Right kidney (tissue), 9 donors: Measurements from ENCODE around the gene XRCC2.
"Not testable (repeated sequence)": the region's sequence is repeated elsewhere in the genome, so short reads cannot be mapped to it uniquely, and the experiment has no call there.

Experiments used
- DNase-seq: peaks from one replicate; pipeline ENCODE4 v3.0.0-alpha.2; 2016
- long read RNA-seq, 8 donors: transcript quantifications; one replicate each; lab custom pipeline, GENCODE V29; 2026

XRCC2 gene
- long read RNA-seq, donor 1, result 0 reads
- long read RNA-seq, donor 2, partial matches to known transcripts, result 0 of 1 reads
- long read RNA-seq, donor 2, other reads (novel, unspliced or antisense), result 0 of 1 reads
- long read RNA-seq, donor 3, result 0 reads
- long read RNA-seq, donor 4, partial matches to known transcripts, result 0 of 1 reads
- long read RNA-seq, donor 4, other reads (novel, unspliced or antisense), result 0 of 1 reads
- long read RNA-seq, donor 5, result 0 reads
- long read RNA-seq, donor 6, result 0 reads
- long read RNA-seq, donor 7, partial matches to known transcripts, result 0 of 2 reads
- long read RNA-seq, donor 7, other reads (novel, unspliced or antisense), result 0 of 2 reads
- long read RNA-seq, donor 8, result 0 reads

- DNase-seq, result peak; percentile 97
Observed at GRCh38 chr7:152675759-152676636, at the start of gene XRCC2. XRCC2 (minus strand) TSS chr7:152676141; CDS start chr7:152676079, 62 bp downstream.

DNA sequence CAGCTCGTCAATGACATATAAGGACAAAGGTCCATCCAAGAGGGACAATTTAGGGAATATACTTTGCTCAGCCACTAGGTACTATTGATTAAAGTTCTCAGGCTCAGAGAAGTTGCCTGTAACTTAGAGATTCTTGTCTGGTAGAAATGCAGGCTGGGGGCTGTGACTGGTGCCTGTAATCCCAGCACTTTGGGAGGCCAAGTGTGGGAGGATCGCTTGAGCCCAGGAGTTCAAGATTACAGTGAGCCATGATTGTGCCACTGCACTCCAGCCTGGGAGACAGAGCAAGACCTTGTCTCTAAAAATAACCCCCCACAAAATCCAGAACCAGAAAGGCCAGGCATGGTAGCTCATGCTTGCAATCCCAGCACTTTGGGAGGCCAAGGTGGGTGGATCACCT lies 47.4 kb upstream of the XRCC2 start:
- DNase-seq, result no peak

- DNase-seq, result not testable (repeated sequence)
Observed at GRCh38 chr7:152712412-152713042, 36.6 kb upstream of the XRCC2 start.

DNA sequence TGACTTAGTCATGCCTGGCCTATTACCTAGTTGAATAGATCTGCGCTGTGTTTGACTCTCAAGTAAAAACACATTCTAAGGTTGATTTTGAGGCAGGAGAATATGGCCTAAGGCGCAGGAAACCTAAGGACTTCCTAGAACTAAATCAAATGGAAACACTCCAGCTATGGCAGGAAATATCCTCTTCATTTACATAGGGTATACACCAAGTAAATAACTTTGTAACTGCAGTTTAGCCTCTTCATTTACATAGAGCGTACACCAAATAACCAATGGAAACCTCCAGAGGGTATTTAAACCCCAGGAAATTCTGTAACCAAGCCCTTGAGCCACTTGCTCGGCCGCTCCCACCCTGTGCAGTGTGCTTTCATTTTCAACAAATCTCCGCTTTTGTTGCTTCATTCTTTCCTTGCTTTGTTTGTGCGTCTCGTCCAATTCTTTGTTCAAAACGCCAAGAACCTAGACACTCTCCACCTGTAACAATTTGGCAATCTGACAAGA lies 35.6 kb upstream of the XRCC2 start:
- DNase-seq, result no peak

GRCh38 chr7:152710153-152710442 lies 34.2 kb upstream of the XRCC2 start:
- no peak for DNase-seq

DNA sequence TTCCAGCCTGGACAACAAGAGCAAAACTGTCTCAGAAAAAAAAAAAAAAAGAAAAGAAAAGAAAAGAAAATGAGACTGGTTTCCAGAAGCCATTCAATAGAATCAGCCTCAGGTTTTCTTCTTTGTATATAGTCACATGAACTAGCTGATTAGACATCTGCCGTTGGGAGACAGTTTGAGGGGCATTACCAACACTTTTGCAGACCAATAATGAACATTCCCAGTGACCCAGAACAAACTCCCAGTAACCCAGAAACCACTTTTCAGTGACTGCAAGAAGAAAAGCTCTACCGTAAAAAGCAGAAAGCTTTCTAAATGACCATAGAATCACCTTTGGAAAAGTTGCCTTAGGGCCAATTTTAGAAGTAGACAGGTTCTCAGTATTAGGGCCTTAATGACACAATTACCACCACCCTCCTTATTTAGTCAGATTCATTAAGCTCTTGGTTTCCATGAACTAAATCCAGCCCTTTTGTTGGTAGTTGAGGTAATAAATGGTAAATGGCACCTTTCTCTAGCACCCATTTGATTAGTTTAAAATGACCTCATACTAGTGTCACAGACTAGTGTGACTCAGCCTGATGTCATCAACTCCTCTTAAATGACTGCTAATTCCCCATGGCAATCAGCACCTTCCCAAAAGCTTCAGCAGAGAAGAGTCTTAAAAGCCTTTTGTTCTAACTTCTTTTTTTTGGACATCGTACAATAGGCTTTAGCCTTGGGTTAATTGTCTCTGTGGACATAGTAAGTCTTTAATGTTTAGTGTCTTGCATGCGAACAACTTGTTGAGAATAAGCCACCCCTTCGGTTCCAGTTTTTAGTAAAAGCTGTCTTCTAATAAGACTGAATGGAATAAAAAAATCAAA lies 33.6 kb upstream of the XRCC2 start:
- DNase-seq, result no peak

- DNase-seq, result no peak
Observed at GRCh38 chr7:152704796-152705384, 28.9 kb upstream of the XRCC2 start.

- DNase-seq, result no peak
Observed at GRCh38 chr7:152699079-152699478, 23.1 kb upstream of the XRCC2 start.

DNA sequence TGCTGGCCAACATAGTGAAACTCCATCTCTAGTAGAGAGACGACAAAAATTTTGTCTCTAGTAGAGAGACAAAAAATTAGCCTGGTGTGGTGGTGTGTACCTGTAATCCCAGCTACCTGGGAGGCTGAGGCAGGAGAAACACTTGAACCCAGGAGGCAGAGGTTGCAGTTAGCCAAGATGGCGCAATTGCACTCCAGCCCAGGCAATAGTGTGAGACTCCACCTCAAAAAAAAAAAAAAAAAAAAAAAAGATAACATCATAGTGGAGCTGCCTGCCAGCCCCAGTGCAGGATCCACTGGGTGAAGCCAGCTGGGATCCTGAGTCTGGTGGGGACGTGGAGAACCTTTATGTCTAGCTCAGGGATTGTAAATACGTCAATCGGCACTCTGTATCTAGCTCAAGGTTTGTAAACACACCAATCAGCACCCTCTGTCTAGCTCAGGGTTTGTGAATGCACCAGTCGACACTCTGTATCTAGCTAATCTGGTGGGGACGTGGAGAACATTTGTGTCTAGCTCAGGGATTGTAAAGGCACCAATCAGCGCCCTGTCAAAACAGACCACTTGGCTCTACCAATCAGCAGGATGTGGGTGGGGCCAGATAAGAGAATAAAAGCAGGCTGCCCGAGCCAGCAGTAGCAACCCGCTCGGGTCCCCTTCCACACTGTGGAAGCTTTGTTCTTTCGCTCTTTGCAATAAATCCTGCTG lies 21.5 kb upstream of the XRCC2 start:
- not testable (repeated sequence) for DNase-seq

GRCh38 chr7:152692196-152692595 lies 16.3 kb upstream of the XRCC2 start:
- DNase-seq, result not testable (repeated sequence)

- DNase-seq, result no peak
Observed at GRCh38 chr7:152683297-152683696, 7.4 kb upstream of the XRCC2 start.

DNA sequence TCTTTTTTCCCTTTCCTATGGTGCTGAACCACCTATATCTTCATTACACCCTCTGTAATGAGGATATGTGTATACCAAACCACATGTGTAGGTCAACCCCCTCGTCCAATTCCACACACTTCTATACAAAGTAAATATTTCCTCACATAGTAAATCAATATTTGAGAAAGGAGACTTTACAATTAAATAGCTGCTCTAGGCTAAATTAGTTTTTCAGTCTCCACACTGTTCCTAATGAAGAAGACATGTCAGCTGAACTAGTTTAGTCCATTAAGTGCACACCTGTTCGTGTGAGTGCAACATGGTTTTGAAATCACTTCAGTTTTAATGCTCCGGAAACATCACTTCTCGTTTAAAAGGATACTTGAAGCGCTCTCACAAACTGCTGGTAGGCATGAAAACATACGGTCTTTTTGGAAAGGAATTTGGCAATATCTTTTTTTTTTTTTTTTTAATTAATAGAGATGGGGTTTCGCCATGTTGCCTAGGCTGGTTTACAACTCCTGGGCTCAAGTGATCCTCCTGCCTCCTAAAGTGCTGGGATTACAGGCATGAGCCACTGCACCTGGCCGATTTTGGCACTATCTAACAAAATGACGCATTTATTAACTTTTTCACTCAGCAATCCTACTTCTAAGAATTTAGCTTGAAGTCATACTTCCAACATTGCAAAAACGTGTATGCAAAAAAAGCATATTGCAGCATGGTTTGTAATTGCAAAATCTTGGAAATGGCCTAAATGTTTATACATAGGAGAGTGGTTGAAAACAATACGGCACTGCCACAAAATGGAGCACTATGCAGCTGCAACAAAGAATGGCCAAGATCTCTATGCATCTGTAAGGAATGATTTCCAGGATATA lies 2.1 kb upstream of the XRCC2 start:
- no peak for DNase-seq

GRCh38 chr7:152674860-152675758 lies 832 bp downstream of the XRCC2 start:
- peak; percentile 26 for DNase-seq

GRCh38 chr7:152673897-152674296 lies 2.0 kb downstream of the XRCC2 start:
- DNase-seq, result no peak

- DNase-seq, result no peak
Observed at GRCh38 chr7:152672626-152673025, 3.3 kb downstream of the XRCC2 start.

GRCh38 chr7:152669758-152670157 lies 6.2 kb downstream of the XRCC2 start:
- DNase-seq, result no peak

DNA sequence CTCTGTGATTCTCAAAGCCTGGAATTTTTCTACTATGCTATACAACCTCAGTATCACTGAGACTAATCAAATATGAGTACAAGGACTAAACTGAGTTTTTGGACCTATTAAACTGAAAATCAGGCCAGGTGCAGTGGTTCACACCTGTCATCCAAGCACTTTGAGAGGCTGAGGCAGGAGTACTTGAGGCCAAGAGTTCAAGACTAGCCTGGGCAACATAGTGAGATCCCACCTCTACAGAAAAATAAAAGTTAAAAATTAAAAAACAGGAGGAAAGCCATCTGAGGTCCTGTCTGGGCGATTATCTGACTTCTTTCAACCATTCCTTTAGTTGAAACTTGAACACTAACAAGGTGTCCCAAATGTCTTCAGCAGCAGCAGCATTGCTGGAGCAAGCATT lies 7.0 kb downstream of the XRCC2 start:
- DNase-seq, result no peak

DNA sequence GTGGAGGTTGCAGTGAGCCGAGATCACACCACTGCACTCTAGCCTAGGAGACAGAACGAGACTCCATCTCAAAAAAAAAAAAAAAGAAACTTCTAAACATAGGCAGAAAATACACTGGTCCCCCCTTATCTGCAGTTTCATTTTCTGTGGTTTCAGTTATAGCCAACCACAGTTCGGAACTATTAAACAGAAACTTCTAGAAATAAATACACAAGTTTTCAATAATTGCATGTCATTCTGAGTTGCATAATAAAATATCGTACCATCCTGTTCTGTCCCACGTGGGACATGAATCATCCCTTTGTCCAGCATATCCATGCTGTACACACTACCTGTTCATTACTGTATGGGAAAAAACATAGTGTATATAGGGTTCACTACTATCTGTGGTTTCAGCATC lies 8.0 kb downstream of the XRCC2 start:
- no peak for DNase-seq

GRCh38 chr7:152666078-152666477 lies 9.9 kb downstream of the XRCC2 start:
- DNase-seq, result no peak
